Loucy (cell line): ENCODE data around the gene NEDD4L.

ENCODE experiments used
- CTCF ChIP-seq: fragments of 200-600 bp; sonication (generic); conservative IDR thresholded peaks from 2 replicates; pipeline ENCODE4 v1.5.1; 2014; ENCODE audit warnings: mild to moderate bottlenecking, antibody characterized with exemption, low read length
- EZH2phosphoT487 ChIP-seq: fragments of 200-600 bp; IDR thresholded peaks from 2 replicates; pipeline ENCODE4 v1.6.1; 2018; ENCODE audit warnings: antibody characterized with exemption, mild to moderate bottlenecking, moderate library complexity, borderline replicate concordance

DNA sequence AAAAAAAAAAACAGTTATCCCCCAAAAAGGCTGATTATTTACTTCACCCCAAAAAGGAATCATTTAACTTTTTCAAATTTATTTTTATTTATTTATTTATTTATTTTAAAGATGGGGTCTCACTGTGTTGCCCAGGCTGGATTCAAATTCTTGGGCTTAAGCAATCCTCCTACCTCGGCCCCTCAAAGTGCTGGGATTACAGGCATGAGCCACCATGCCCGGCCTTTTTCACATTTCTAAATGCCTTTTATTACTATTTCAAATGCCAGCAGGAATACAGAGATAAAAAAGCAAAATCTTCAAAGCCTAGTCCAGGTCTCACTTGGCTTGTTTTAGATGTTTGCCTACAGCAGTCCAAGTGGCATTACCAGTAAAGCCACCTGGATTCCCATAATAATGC, 345.7 kb downstream of the NEDD4L start:
- no peak for TF ChIP-seq CTCF
- no peak for TF ChIP-seq EZH2phosphoT487
